Effector CD4-positive, alpha-beta T cell (primary cell): Measurements from ENCODE around the gene DNAH8.
"Not testable (repeated sequence)": the region's sequence is repeated elsewhere in the genome, so short reads cannot be mapped to it uniquely, and the experiment has no call there.

ENCODE experiments used
- DNase-seq: peaks from one replicate; pipeline ENCODE4 v3.0.0-alpha.2; 2020

Gene DNAH8

DNA sequence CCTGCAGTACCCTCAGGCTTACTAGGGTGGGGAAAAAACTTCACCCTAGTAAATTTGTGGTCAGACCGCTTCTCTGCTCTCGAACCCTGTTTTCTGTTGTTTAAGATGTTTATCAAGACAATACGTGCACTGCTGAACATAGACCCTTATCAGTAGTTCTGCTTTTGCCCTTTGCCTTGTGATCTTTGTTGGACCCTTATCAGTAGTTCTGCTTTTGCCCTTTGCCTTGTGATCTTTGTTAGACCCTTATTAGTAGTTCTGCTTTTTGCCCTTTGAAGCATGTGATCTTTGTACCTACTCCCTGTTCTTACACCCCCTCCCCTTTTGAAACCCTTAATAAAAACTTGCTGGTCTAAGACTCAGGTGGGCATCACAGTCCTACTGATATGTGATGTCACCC, 15.4 kb upstream of the DNAH8 start:
- DNase-seq: not testable (repeated sequence)

DNA sequence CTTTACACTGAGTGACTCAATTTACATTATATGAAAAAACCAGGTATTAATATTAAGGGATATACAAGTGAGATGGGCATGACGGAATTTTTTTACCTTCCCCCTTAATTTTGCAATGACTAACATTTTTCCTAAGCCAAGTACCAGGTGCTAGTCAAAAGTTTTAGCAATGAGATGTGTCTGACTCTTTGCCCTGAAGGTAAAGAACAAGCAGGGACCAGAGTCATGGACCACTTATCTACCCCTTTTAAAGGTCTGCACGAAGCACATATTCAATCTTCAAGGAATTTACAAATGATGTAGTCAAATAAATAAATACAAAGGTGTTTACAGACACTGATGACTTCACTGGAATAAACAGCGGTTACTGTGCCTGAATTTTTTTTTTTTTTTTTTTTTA, 13.6 kb upstream of the DNAH8 start:
- DNase-seq: no peak

DNA sequence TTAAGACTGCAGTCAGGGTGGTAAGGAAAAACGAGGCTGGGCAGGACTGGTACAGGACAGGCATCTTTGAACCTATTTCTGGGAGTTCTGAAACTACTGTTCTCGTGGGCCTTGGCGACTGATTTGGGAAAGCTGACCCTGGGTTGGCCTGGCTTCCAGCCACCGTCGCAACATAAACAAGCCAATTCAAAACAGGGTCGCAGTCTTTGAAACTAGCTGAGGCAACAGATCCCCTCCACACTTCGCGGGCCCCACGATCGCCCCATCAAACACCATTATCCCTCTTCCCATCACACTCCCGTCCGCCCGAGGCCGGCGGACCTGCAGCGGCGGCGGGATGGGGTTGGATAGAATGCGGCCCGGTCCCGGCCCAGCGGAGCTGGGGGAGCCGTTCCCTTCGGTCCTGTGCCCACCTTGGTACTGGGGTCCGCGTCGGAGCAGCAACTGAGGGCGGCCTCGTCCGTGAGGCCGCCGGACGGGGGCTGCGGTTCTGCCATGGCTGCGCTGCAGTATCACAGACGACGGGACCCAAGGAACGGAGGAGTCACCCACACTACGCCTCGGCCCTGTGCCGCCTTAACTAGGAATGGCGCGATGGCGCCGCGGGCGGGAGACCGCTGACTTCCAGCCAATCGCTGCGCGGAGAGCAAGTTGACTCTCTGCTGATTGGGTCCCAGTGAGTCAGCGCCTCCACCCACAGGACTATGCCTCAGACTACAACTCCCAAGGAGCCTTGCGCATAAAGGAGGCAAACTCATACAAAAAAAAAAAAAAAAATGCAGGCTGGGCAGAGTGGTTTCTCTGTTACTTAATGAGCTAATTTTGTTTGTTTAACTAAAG, 12.3 kb upstream of the DNAH8 start, which contains the start of gene GLO1:
GLO1 (minus strand) TSS at position 588 of the 840 bp plus-strand sequence; CDS start at position 497, 91 bp downstream.
- peak; percentile 95 for DNase-seq

DNA sequence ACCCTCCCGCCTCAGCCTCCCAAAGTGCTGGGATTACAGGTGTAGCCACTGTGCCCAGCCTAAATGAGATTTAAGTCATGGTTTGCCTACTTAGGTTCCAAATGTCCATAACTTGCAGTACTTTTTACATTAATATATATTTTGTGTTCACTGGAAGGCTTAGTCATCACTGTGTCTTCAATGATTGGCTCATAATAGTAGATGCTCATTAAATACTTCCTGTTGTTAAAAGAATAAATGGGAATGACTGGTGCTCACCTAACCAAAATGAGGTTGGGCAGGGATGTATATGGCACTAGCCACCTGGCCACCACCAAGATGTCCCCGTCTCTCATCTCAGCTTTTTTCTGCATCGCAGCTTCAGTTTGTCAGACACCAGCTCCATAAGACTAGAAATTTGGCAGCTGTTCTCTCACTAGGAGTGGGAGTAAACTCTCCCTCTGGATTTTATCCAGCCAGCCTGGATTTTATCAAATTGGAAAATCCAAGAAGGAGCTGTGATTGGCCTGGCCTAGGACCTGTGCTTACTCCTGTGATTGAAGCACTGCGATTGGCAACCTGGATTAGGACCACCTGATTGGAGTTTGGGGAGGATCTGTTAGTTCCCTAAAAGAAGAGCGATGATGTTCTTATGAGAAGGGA, 11.0 kb upstream of the DNAH8 start:
- DNase-seq: no peak

DNA sequence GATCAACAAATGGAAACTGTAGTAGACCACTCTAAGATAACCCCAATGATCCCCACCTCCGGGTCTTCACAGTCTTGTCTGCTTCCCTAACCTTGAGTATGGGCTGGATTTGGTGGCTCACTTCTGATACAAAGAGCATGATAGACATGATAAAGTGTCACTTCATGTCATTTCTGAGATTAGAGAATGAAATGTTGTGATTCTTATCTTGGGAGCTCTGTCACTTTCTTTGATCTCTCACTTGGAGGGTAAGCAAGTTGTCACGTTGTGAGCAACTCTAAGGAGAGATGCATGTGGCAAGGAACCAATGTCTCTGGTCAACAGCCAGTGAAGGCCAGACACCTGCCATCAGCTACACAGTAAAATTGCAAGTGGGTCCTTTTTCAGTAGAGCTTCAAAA, 9.2 kb upstream of the DNAH8 start:
- DNase-seq: no peak

DNA sequence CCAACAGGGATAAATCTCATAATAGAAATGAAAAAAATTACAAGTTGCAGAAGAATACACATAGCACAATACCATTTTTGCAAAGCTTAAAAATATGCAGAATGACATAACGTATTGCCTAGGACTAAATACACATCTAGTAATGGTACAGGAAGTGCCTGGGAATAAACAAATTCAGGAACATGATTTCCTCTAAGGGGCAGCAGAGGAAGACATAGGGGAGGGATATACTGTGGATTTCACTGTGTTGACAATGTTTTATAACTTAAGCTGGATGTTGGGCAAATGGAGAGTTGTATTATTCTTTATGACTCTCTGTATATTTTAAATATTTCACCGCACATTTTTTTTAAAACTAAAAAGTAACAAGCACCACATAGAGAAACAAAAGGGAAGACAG, 6.6 kb upstream of the DNAH8 start:
- DNase-seq: no peak

DNA sequence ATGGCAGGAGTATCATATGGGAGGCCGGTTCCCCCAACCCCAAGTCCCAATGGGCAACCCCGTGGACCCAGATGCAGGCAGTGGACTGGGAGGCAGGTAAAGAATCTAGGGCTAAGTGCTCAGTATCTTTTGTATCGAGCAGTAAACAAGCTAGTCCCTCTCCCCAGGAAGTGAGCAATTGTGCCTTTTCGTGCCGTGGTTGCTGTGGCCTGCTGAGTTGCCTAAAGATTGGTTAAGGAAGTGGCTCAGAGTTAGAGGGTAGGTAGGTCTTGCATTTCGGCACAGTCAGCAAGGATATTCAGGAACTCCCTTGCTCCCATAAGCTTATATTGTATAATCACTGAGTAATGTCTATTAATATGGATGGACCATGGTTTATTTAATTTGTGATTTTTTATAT, 1.3 kb upstream of the DNAH8 start:
- DNase-seq: peak; percentile 4

DNA sequence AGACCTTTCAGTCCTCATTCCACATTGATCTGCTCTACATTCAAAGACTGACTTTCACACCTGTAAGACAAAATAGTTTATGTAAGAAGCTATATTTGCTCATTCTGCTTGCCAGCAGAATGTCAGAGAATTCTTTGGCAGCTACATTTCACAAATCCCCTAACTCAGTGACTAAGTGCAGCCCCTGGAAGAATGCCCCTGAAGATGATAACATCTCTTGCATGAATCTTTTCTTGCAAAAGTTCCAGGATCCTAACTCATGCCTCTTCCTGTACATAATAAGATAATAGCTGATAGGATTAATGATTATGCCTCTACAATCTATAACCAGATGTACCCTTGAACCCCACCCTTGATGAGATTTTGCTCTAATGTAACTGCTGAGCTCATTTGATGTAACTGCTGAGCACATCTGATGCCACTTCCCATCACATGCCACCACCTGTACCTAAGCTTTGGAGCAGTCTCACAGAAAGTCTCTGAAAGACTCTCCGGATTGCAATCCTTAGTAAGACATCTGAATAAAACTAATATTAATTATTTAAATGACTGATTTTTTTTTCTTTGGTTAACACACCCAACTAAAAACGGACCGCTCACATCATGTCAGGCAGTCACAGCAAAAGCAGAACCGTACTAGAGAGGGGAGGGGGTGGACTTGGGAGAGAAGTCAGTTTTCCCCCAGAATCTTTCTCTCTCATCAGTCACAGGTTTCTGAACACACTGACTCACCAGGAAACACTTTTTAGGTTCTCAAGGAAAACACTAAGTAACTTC, 684 bp upstream of the DNAH8 start:
- no peak for DNase-seq

DNA sequence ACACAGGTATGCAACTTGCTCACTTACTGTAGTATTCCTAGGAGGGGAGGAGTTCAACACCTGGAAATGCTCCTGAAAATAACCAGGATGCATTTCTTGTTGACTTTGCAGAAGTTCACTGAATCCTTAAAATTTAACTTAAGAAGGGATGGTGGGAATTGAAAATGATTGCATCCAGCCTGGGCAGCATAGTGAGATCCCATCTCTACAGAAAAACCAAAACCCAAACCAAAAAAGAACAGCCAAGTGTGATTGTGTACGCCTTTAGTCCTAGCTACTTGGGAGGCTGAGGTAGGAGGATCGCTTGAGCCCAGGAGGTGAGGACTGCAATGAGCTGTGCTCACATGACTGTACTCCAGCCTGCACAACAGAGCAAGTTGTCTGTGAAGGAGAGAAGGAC, 1.7 kb downstream of the DNAH8 start:
- no peak for DNase-seq

DNA sequence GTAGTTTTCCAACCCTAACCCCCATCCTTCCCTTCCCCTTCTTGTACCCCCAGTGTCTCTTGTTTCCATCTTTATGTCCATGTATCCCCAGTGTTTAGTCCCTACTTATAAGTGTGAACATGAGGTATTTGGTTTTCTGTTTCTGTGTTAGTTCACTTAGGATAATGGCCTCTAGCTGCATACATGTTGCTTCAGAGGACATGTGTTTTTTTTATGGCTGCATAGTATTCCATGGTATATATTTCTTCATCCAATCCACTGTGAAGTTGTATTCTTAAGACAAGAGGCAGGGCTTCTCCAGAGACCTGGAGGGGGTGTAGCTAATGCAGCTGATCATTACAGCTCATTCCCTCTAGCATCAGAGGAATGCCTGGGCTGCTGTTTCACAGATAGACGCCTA, 4.2 kb downstream of the DNAH8 start:
- no peak for DNase-seq

DNA sequence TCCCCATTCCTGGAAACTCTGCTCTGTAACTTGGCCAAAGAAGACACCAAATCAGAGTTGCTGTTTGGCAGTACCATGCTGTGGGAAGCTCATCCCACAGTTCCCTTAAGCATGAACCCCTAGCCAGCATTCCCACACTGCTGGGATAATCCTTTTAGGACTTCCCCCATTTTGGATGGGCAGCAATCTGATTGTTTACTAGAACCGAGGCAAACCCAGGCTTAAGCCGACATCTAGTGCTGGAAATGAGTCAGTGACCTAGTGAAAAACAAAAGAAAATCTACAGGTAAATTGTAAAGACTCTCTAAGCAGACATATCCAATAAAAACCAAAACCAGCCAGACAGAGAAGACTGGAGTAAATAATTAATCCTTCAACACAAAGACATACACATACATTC, 5.2 kb downstream of the DNAH8 start:
- DNase-seq: no peak

DNA sequence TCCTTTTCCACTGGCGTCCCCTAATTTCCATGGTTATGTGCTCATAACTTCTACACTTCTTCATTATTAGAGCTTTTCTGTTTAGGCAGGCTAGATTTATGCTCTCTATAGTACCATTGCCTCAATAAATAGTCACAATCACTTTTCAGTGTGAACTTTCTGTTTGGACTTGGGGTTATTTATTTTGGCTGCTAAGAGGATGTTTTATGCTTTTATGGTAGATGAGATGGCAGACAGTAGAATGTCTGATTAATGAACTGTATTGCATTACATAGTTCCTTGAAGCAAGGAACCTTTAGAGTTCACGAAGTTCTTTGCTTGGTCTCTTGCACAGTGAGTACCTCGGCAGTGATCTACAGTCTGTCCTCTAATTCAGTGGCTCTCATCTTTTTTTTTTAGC, 6.9 kb downstream of the DNAH8 start:
- DNase-seq: no peak

DNA sequence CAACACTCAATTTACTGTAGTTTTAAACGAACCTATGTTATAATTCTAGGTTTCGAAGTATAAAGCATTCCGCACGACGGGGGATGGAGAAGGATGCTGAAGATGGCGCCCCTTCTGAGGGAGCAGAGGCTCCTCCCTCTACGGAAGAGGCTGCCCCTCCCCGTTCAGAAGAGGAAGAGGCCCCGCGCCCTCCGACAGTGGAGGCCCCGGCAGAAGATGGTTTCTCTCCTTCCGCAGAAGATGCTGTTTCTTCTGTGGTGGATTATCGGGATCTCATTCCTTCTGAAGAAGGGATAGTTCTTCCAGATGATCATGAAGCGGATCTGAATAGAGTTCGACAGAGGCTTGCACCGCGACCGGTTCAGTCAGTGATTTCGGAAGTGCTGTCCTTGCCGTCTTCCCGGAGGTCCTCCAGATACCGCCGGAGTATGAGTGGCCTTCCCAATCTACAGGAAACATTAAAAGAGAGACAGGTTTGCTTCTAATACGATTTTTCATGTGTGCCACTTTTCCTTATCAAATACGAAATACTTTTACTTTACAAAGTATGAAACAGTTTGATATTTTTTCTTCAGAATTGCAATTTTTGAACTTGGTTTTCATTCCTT, 7.7 kb downstream of the DNAH8 start:
- no peak for DNase-seq

DNA sequence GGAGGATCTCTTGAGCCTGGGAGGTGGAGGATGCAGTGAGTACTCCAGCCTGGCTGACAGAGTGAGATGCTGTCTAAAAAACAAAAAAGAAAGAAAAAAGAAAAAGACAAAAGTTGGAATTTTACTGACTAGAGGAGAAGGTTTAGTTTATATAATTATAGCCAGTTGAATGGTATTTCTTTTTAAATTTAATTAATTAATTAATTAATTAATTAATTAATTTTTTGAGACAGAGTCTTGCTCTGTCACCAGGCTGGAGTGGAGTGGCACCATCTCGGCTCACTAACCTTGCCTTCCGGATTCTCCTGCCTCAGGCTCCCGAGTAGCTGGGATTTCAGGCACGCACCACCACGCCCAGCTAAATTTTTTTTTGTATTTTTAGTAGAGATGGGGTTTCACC, 8.7 kb downstream of the DNAH8 start:
- no peak for DNase-seq

DNA sequence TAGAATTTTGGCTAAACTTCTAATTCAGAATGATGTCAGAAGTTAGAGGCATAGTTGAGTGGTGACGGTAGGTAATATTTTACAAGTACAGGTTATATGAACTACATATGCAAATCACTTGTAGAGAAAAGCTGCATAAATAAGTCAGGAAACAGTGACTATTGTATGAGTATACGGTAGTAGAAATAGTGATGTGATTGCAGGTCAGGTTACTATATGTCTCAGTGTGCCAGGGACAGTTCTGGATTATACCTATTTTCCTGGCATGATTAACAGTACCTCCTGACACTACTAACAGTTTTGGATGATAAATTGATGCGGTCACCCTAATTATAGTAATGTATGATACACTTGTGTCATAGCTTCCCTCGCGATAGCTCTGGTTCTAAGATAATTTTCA, 9.2 kb downstream of the DNAH8 start:
- DNase-seq: no peak

DNA sequence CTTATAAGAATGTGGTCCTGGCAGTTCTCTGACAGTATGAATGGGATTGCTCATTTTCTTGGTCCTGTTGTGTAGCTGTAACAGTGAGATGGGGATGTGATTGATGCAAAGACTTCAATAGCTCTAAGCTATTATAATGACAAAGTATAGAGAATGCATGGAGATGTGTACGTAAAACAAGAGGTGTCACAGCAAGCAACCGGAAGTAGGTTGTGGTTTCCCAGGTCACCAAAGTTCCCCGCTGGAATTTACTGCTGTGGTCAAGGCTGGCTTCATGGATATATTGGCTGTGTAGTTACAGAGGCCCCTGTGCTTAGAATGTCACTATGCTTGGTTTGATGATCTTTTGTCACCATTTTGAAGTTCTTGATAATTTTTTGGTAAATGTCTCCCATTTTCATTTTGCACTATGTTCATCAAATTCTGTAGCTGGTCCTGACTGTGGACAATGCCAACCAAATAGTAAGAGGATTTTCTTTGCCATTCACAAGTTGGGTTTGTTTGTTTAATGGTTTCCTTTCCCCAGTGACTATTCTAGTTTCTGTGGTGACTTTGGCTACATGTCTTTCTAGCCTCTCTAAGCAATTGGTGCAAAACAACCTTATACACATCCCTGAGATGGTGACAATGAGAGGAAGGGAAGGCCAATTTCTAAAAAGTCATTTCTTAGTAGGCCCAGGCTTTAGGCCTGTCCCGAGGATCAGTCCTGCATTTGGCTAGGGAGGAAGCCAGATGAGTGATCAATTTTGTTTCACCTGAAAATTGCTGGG, 10.5 kb downstream of the DNAH8 start:
- no peak for DNase-seq

DNA sequence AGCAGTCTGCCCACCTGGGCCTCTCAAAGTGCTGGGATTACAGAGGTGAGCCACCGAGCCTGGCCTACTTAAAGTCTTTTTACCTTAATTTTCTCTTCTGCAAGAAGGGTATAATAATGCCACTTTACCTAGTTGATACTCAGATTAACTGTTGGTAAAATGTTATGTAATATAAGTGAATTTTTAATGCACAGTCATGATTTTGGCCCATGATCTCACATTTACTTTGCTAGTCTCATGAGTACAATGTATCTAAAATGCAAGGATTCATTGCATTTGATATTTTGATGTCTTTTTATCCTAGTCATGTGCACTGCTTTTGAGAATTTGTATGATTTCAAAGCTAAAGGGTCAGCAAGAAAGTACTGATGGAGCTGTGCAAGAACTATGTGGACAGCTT, 13.1 kb downstream of the DNAH8 start:
- no peak for DNase-seq

DNA sequence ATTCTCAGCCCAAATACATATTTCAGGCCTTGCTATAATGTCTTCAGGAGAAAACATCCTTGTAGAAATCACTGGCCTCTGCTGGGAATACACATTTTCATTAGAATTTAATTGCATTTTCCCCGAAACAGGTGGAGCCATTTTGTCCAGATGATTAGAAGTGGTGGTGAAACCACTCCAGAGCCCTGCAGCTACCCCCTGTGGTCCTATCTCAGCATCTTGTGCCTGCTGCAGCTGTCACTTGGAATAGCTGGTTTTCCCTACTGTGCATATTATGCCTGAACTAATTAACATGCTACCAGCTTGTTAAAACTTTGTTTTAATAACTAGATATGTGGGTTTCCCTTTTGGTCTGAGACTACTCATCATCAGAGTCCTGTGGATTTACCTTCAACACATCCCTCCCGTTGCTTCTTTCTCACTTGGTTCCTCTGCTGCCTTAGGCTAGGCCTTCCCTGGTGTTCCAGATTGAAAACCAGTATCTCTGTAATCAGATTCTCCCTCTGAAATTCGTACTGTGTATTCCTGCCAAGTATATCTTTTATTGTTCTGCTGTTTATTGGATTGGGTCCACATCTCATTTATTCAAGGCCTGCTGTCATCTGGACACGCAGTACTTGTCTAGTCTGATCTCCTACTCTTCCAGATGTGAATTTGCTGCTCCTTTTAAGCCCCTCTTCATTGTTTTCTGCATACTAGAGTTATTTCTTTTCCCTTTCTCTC, 15.2 kb downstream of the DNAH8 start:
- DNase-seq: no peak

DNA sequence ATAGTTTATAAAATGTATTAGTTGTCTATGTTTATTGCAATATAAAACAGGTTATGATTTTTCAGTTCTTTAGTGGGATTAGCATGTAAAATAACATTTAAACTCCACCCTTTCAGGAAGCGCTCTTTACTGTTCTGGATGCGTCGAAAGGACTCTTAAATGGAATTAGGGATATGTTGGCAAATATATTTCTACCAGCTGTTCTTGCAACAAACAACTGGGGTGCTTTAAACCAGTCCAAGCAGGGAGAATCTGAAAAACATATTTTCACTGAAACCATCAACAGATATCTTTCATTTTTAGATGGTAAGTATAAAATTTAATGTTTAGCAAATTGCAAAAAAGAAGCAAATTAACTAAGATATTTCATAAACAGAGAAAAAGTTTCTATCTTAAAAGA, 21.8 kb downstream of the DNAH8 start:
- DNase-seq: no peak

DNA sequence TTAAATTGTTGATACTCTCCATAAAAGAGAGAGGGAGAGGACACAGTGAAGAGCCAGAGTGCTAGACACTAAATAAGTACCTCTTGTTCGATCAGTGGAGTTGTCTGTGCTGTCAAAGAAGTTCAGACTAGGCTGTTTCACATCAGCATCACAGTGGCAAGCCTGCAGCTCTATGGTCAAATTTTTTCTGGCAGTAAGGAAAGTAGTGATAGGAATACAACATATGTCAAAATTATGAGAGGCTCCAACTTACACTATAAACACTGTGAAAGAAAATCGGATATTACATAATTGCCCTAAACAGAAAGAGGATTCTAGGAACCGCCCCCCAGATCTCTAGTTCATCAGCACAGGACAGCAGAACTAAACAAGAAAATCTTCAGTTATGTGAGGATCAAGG, 23.1 kb downstream of the DNAH8 start:
- no peak for DNase-seq

DNA sequence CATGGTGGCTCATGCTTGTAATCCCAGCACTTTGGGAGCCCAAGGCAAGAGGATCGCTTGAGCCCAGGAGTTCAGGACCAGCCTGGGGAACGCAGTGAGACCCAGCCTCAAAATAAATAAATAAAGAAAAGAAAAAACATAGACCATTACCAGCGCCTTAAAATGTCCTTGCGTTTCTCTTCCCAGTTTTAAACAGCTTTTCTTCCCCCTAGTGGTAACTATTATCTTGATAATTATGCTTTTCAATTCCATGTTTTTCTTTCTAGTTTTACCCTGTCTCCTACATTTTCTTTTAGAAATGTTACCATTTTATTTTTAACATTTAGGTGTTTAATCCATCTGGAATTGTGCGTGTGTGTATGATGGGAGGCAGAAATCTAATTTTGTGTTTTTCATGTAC, 24.4 kb downstream of the DNAH8 start:
- DNase-seq: no peak

DNA sequence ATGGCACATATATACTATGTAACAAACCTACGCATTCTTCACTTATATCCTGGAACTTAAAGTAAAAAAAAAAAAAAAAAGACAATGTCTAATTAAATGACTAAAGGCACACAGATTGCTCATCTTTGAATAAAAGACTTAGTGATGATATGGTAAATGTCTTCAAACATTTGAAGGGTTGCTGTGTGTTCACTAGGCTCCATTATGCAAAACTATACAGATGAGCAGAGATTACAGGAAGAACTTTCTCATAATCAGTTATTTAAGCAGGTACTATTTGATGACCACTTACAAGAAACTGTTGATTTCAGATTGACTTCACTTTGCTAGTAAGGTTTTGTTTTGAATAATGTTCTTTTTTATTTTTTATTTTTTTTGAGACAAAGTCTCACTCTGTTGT, 34.4 kb downstream of the DNAH8 start:
- DNase-seq: no peak
